ENCODE results near the gene SDHC.
"Not testable (repeated sequence)": the region's sequence is repeated elsewhere in the genome, so short reads cannot be mapped to it uniquely, and the experiment has no call there.

SDHC gene

DNA sequence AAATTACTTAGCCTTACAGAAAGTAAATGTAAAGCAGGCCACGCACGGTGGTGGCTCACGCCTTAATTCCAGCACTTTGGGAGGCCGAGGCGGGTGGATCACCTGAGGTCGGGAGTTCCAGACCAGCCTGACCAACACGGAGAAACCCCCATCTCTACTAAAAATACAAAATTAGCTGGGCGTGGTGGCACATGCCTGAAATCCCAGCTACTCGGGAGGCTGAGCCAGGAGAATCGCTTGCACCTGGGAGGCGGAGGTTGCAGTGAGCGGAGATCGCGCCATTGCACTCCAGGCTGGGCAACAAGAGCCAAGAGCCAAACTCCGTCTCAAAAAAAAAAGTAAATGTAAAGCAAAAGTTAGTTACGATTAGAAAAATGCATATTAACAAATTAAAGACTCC is 75.0 kb downstream of the SDHC start:
- not testable (repeated sequence) for DNase-seq

DNA sequence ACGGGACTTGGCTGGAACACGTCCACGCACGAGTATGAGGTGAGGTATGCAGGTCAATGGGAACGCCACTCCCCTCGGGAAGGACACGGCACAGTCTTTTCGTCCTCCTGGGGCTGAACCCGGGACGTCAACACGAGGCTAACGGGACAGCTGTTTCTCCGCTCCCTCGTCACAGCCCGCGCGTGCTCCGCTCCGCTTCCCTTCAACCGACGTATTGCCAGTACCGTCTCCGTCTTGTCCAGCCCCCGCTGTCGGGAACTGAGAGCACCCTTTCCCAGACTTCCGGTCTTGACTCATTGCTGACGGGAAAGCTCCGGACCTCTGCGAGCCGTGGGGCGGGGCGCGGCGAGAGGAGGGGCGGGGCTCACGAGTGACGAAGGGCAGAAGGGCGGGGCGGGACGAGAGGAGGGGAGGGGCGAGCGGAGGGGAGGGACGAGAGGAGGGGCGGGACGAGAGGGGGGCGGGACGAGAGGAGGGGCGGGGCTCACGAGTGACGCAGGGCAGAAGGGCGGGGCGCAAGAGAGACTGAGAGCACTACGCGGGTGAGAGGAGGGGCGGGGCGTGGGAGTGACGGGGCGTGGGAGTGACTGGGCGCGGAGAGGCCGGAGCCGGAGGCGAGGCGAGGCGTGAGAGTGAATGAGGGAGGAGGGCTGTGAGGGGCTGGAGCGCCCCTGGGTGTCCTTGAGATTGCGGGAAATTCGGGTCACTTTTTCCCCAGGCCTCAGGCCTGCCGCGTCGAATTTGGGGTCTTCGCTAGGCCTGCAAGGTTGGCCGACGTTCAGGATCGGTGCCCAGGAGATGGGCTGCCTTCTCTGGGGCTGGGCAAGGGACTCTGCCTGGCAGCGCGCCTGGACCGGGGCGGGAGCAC is 75.7 kb downstream of the SDHC start:
- DNase-seq = peak; percentile 94

DNA sequence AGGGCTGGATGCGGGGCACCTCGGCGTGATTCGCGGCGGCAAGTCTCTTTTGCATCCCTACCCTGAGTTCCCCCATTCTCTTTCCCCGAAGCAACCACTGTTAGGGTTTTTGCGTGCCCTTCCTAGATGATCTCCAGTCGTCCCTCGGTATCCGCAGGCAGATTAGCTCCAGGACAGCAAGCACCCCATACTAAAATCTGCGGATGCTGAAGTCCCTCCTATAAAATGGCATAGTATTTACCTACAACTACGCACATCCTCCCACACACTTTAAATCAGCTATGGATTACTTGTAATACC is 76.3 kb downstream of the SDHC start:
- no peak for DNase-seq

DNA sequence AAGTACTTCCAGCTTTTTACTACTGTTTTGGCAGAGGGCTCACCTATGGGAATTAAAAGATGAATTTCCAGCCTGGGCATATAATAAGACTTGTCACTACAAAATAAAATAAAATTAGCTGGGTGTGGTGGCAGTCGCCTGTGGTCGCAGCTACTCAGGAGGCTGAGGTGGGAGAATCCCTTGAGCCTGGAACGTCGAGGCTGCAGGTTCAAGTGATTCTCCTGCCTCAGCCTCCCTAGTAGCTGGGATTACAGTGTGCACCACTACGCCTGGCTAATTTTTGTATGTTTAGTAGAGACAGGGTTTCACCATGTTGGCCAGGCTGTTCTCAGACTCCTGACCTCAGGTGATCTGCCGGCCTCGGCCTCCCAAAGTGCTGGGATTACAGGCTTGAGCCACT is 77.0 kb downstream of the SDHC start:
- not testable (repeated sequence) for DNase-seq

DNA sequence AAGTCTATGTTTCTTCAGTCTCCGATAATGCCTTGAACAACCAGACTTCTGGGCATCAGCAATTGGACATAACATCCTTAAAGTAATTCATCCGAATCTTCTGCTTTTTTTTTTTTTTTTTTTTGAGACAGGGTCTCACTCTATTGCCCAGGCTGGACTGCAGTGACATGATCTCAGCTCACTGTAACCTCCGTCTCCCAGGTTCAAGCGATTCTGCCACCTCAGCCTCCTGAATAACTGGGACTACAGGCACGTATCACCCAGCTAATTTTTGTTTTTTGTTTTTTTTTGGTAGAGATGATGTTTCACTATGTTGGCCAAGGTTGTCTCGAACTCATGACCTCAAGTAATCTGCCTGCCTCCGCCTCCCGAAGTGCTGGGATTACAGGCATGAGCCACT is 77.4 kb downstream of the SDHC start:
- DNase-seq = no peak

DNA sequence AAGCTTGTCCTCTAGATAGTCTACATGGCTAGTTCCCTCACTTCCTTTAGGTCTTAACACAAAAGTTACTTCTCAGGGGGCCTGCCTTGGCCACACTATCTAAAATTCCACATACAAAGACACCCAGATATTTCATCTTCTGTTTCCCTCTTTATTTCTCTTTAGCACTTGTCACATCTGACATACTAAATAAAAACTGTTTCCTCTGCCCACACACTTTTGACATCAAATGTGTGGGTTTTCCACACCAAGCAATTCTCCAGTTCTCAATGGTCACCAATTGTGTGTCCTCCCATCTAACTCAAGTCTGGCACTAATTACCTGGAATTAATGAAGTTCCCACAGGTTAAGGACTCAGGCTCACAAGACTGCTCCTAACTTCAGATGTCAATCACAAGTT is 79.0 kb downstream of the SDHC start:
- DNase-seq = no peak

DNA sequence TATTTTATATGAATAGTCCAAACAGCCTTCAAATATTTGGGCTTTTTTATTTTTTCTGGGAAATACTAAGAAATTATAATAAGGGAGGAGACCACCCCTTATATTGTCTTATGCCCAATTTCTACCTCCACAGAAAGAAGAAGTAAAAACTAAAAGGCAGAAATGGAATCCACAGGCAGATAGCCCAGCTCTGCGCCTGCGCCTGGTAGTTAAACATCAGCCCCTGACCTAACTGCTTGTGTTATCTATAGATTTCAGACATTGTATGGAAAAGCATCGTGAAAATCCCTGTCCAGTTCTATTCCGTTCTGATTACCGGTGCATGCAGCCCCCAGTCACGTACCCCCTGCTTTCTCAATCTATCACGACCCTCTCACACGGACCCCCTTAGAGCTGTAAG is 82.9 kb downstream of the SDHC start:
- not testable (repeated sequence) for DNase-seq

DNA sequence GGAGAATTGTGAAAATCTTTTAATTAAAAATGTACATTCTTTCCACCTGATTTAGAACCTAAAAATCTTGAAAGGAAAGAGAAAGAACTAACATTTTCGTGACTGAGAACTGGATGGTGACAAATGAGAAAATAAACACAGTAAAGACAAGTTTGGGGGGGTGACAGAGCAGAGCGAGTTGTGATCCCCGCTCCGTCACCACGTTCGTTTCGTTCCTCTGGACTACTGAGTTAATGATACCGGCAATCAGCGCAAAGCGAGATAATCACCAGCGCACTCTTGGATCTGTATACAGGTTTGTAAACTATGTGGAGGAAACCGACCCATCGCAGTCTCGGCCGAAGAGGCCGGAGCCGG is 84.7 kb downstream of the SDHC start:
- DNase-seq = no peak

DNA sequence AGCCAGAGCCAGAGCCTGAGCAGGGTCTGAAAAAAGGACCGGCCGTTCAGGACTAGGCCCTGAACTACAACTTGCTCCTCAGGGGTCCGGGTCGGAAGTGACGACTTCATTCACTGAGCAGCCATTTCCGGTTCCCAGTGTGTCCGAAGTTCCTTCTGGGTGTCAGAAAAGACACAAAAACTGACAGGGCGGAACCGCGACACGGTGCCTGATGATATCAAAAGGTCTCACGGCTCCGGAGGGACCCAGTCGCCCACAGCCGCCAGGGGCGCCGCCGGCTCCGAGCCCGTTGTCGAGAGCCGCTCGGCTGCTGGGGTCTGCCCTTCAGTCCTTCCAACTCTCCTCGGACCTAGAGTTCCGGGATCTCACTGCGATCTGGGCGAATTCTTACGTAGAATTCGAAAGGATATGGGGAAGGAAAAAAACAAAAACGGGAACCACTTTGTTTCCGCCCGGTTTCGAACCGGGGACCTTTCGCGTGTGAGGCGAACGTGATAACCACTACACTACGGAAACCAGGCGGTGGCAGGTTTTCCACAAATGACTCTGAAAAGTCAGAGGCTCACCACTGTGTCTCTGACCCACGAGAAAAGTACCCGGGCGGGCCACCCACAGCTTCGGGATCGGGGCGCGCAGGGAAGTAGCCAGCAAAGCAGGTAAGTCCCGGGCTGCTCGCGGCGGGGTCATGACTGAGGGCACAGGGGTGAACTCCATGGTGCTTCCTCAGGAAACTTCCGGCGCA is 85.2 kb downstream of the SDHC start:
- DNase-seq = peak; percentile 97

DNA sequence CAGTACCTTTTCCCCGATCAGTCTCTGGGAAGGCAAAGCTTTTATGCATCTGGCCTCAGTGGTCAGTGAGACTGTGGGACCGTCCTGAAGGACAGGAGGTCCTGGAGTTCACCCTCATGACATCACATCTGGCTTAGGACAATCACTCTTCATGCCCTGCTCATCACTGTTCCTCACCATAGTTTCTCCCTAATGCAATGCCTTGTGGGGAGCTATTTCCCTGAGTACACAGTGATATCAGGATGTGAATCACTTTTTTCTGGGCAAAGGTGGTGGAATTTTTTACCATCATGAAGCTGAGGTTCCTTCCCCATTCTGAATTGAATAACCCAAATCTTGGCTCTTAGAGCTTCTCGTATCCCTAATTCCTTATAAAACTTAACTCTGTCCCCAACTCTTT is 88.3 kb downstream of the SDHC start:
- no peak for DNase-seq

DNA sequence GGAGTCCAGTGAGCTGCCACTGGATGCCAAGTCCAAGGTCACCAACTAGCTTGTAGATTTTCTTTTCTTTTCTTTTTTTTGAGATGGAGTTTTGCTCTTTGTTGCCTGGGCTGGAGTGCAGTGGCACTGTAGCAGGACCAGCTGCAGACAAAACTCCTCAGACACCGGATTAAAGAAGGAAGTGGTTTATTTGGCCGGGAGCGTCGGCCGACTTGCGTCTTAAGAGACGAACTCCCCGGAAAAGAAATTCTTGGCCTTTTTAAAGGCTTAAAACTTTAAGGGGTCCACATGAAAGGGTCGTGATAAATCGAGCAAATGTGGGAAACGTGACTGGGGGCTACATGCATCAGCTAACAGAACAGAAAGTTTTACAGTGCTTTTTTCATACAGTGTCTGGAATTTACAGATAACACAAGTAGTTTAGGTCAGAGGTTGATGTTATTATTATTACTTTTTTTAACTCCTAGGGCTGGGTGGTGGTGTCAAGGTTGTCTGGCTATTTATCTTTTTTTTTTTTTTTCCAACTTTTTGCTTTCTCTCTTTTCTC is 89.9 kb downstream of the SDHC start:
- no peak for DNase-seq

DNA sequence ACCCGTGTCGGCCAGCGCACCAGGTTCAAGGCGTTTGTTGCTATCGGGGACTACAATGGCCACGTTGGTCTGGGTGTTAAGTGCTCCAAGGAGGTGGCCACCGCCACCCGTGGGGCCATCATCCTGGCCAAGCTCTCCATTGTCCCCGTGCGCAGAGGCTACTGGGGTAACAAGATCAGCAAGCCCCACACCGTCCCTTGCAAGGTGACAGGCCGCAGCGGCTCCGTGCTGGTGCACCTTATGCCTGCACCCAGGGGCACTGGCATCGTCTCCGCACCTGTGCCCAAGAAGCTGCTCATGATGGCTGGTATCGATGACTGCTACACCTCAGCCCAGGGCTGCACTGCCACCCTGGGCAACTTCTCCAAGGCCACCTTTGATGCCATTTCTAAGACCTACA is 92.4 kb downstream of the SDHC start:
- not testable (repeated sequence) for DNase-seq

DNA sequence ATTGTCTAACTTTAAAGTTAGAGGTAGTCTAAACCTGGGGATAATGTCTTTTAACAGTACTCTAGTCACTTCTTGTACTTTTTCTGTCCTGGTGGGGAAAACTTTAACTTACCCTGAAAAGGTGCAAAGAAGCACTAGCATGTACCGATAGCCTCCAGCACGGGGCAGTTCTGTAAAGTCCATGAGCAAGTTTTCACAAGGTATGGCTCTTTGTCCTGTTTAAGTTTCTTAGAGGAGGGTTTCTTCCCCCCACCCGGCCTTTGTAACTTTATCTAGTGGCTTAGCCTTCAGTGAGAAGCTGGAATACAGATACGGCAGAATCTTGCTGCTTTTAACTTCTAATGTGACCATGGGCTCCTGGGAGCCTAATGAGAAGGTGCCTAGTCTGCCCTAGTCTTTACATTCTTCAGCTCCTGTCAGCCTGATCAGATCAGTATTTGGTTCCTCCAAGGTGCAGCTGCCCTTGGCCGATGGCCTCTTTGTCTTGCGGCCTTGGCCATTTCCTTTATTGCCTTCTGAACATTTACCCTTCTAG is 93.3 kb downstream of the SDHC start:
- no peak for DNase-seq

DNA sequence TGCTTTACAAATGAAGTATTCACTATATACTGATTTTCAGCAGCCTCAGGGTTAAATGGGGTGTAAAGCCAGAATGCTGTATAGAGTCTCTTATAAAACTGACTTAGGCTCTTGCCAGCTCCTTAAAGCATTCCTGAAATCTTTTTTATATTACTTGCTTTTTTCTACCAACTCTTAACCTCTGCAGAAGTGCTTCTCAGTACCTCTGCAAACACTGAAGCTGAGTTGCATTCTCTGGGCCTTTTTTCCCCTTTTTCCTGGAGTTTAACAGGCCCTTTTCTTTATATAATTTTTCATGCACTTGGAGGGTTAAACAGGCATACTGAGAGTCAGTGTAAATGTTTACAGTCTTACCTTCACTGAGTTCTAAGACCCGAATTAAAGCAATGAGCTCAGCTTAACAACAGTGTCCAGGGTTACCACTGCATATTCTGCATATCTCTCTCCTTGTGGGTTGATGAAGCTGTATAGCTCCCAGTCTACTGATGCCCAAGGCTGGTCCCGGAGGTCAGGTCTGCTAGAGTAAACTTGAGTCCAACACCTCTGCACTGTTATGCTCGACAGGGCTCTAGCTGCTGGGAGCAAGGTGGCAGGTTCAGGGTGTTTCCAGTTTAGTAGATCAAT is 94.4 kb downstream of the SDHC start:
- DNase-seq = no peak

DNA sequence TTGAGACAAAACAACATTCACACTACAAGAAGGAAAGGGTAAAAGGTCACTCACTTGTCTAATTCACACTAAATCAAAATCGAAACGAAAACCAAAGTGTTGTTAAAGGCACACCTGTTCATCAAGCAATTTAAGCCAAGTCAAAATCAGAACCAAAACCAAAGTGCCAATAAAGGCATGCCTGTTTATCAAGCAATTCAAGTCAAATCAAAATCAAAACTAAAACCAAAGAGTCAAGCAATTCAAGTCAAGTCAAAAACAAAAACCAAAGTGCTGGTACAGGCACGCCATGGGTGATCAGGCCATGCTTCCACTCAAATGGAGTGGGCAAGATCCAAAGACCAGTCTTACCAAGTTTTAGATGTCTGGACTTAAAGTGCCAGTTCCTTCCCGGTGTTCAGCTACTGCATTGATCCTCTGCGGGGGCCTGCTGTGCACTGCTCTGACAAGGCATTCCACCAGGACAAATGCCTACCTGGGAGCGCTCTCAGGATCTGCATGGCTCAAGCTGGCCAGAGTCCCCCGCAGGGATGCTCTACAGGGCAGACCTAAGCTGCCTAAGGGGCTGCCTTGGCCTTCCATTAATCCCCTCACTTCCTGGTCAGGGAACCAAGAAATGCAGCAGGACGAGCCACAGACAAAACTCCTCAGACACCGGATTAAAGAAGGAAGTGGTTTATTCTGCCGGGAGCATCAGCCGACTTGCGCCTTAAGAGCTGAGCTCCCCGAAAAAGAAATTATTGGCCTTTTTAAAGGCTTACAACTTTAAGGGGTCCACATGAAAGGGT is 95.9 kb downstream of the SDHC start:
- peak; percentile 54 for DNase-seq

DNA sequence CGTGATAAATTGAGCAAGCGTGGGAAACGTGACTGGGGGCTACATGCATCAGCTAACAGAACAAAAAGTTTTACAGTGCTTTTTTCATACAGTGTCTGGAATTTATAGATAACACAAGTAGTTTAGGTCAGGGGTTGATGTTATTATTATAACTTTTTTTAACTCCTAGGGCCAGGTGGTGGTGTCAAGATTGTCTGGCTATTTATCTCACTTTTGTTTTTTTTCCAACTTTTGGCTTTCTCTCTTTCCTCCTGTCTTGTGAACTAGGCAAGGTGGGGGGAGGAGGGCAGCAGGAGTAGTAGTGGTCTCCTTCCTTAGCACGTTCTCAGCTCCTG is 96.4 kb downstream of the SDHC start:
- DNase-seq = not testable (repeated sequence)
